B cell (primary cell): ENCODE results near the gene NEK11. TPM values are rescaled to one million over a fixed set of nuclear protein-coding genes. Genes with fewer than 3 reads are reported as not detected.

Experiments
- ATAC-seq: fragments of 200-7000 bp; cut with Tn5 transposase; one replicate; pipeline ENCODE4 v1.10.0; 2021; ENCODE audit warnings: low read depth, mild to moderate bottlenecking, moderate number of reproducible peaks, moderate library complexity
- CTCF ChIA-PET: fragments of 350-600 bp; sonication (Branson Sonifier 250); formaldehyde crosslinking; loops from one replicate; lab custom pipeline; 2021; ENCODE audit warnings: antibody characterized with exemption, inconsistent platforms; lab: Charles Lee
- POLR2A ChIA-PET: fragments of 350-600 bp; sonication (Branson Sonifier 250); formaldehyde crosslinking; loops from one replicate; lab custom pipeline; 2021; ENCODE audit warnings: antibody characterized with exemption; lab: Charles Lee
- DNase-seq: peaks from one replicate; pipeline ENCODE4 v3.0.0; 2013
- H2AFZ ChIP-seq: 2 replicates; pipeline ENCODE4 v1.6.1; 2012; ENCODE audit warnings: mild to moderate bottlenecking, low read depth, low read length; ENCODE audit not compliant: insufficient read depth, poor library complexity, severe bottlenecking
- H3K27ac ChIP-seq, 2 donors: 1 replicate in 1 of 2; 2 replicates in 1 of 2; pipeline ENCODE4 v1.5.1; 2012 to 2013; ENCODE audit warnings: low read length in 2 of 2, mild to moderate bottlenecking in 2 of 2, moderate library complexity in 1 of 2
- H3K27me3 ChIP-seq, 4 experiments: fragments of 200-600 bp in 1 of 4; sonication (generic) in 1 of 4; replicated peaks in 1 of 4; 1 replicate in 2 of 4; 2 replicates in 2 of 4; pipeline versions ENCODE4 v1.6.1 to v1.7.0; 2013 to 2016; ENCODE audit warnings: low read length in 3 of 4, mild to moderate bottlenecking in 2 of 4, mixed read lengths in 1 of 4, moderate library complexity in 1 of 4; ENCODE audit not compliant: insufficient read depth in 4 of 4, control insufficient read depth in 3 of 4; ENCODE audit errors: control extremely low read depth in 1 of 4
- H3K36me3 ChIP-seq, 2 experiments: replicated peaks in 1 of 2; 1 replicate in 1 of 2; 2 replicates in 1 of 2; pipeline versions ENCODE4 v1.6.1 to v1.7.1; 2013; ENCODE audit warnings: low read length in 1 of 2; ENCODE audit not compliant: insufficient read depth in 2 of 2, control insufficient read depth in 1 of 2; ENCODE audit errors: control extremely low read depth in 1 of 2, extremely low read depth in 1 of 2
- H3K4me1 ChIP-seq, 2 donors: fragments of 200-600 bp in 1 of 2; sonication (generic) in 1 of 2; 1 replicate in 1 of 2; 2 replicates in 1 of 2; pipeline versions ENCODE4 v1.5.1 to v1.6.1; 2013 to 2017; ENCODE audit warnings: low read length in 2 of 2; ENCODE audit not compliant: control insufficient read depth in 2 of 2, insufficient read depth in 2 of 2
- H3K4me2 ChIP-seq: replicated peaks from 2 replicates; pipeline ENCODE3; 2012; ENCODE audit warnings: mild to moderate bottlenecking, low read depth, low read length; ENCODE audit not compliant: poor library complexity, severe bottlenecking
- H3K4me3 ChIP-seq, 5 experiments: fragments of 200-600 bp in 1 of 5; sonication (generic) in 1 of 5; 1 replicate in 3 of 5; 2 replicates in 2 of 5; pipeline versions ENCODE4 v1.5.1 to v1.7.0; 2011 to 2016; ENCODE audit warnings: low read length in 4 of 5, mild to moderate bottlenecking in 4 of 5, low read depth in 2 of 5, control low read depth in 1 of 5, moderate library complexity in 1 of 5; ENCODE audit not compliant: insufficient read depth in 1 of 5; ENCODE audit errors: control extremely low read depth in 1 of 5, extremely low read depth in 1 of 5
- H3K79me2 ChIP-seq: fragments of 200-600 bp; sonication (generic); one replicate; pipeline ENCODE4 v1.6.0; 2016; ENCODE audit warnings: low read length; ENCODE audit not compliant: control insufficient read depth, insufficient read depth
- H3K9ac ChIP-seq: fragments of 200-600 bp; sonication (generic); 2 replicates; pipeline ENCODE4 v1.6.1; 2017; ENCODE audit warnings: mild to moderate bottlenecking, low read length, moderate library complexity
- H3K9me3 ChIP-seq, 3 donors: one replicate each; pipeline versions ENCODE4 v1.6.1 to v1.7.1; 2013; ENCODE audit warnings: low read length in 2 of 3; ENCODE audit not compliant: control insufficient read depth in 2 of 3, insufficient read depth in 1 of 3; ENCODE audit errors: control extremely low read depth in 1 of 3
- H4K20me1 ChIP-seq: 2 replicates; pipeline ENCODE4 v1.6.0; 2012; ENCODE audit warnings: mild to moderate bottlenecking, low read length; ENCODE audit not compliant: insufficient read depth, control insufficient read depth, poor library complexity, severe bottlenecking
- H3K27ac Mint-ChIP-seq: one replicate; pipeline ENCODE4 v1.8.0; 2021; ENCODE audit warnings: mixed read lengths
- H3K27me3 Mint-ChIP-seq: one replicate; pipeline ENCODE4 v1.8.0; 2021; ENCODE audit warnings: mixed read lengths
- H3K4me1 Mint-ChIP-seq: one replicate; pipeline ENCODE4 v1.8.0; 2021; ENCODE audit warnings: mixed read lengths
- H3K4me3 Mint-ChIP-seq: one replicate; pipeline ENCODE4 v1.8.0; 2021; ENCODE audit warnings: mixed read lengths
- H3K9me3 Mint-ChIP-seq: one replicate; pipeline ENCODE4 v1.8.0; 2022; ENCODE audit warnings: mixed read lengths; ENCODE audit not compliant: insufficient read depth
- CTCF ChIP-seq: fragments of 200-600 bp; IDR thresholded peaks from one replicate; pipeline ENCODE4 v1.8.0; 2022; ENCODE audit warnings: antibody characterized with exemption, mild to moderate bottlenecking
- EZH2 ChIP-seq: IDR thresholded peaks from 2 replicates; pipeline ENCODE4 v1.6.1; 2012; ENCODE audit warnings: borderline replicate concordance, low read depth, mild to moderate bottlenecking, moderate library complexity, low read length; ENCODE audit not compliant: insufficient read depth, poor library complexity, severe bottlenecking
- WGBS: methylation state at CpG from one replicate; pipeline ENCODE4 v1.1.5; 2013; ENCODE audit warnings: missing lambda C conversion rate; ENCODE audit not compliant: insufficient coverage; 5-methylcytosine and 5-hydroxymethylcytosine counted together
- intact Hi-C: fragments of 100-400 bp; cut with micrococcal nuclease; formaldehyde crosslinking; loops from one replicate; pipeline ENCODE4 v1.10.0; 2022
- polyA plus RNA-seq: library from polyadenylated mRNA; depleted of rRNA; stranded (reverse); fragments of >200 nt; gene quantifications from 2 replicates; pipeline ENCODE4 v1.2.3, GENCODE V29; 2012
- total RNA-seq, 2 donors: library from RNA; stranded (reverse); fragments of 120-200 nt in 1 of 2; gene quantifications; 1 replicate in 1 of 2; 2 replicates in 1 of 2; pipeline versions ENCODE4 v1.2.3 to v1.2.4, GENCODE V29; 2013 to 2022

Gene NEK11
- total and polyA plus RNA-seq, 2 donors (not counting 1 experiment from before 2014, with no cell fraction given) = 1.00 to 7.7 TPM

- Mint-ChIP-seq H3K9me3 (peaks cover 5% of the 10 kb centered on the region), H3K4me3 (no peak overlapping the region), H3K4me1 (no peaks in the 10 kb centered on the region), H3K27me3 (no peaks in the 10 kb centered on the region), H3K27ac (no peak overlapping the region)
- no peaks in the 10 kb centered on the region for H4K20me1 ChIP-seq
- no peak for DNase-seq
- no peaks in the 10 kb centered on the region for H3K79me2 ChIP-seq
- no peaks in the 10 kb centered on the region for H3K36me3 ChIP-seq
- H3K27me3 ChIP-seq = no peaks in the 10 kb centered on the region
- H3K27ac ChIP-seq = no peak overlapping the region
- no peak for ATAC-seq
- WGBS = no CpG with 5 or more reads among the region's 1 CpG
- ChIA-PET POLR2A (no interaction called here), CTCF (no interaction called here)
- no peak overlapping the region for H3K4me3 ChIP-seq
- H3K9ac ChIP-seq = no peak overlapping the region
- H2AFZ ChIP-seq = no peak overlapping the region
- no peak overlapping the region for H3K4me2 ChIP-seq
- TF ChIP-seq CTCF (no peak), EZH2 (no peak)
- intact Hi-C loops = no loop called here
- no peaks in the 10 kb centered on the region for H3K4me1 ChIP-seq
- no peaks in the 10 kb centered on the region for H3K9me3 ChIP-seq
Measured at GRCh38 chr3:131193641-131194238, 167.1 kb downstream of the NEK11 start.

- no peak overlapping the region for H3K27ac Mint-ChIP-seq
- POLR2A ChIA-PET = no interaction called here
- TF ChIP-seq EZH2 (no peak), CTCF (no peak)
- DNase-seq (no peak), ATAC-seq (no peak)
- Histone ChIP-seq H3K4me1 (no peaks in the 10 kb centered on the region), H3K27ac (no peak overlapping the region), H3K36me3 (no peaks in the 10 kb centered on the region), H3K27me3 (no peaks in the 10 kb centered on the region), H3K79me2 (no peaks in the 10 kb centered on the region), H3K4me3 (no peak overlapping the region), H3K4me2 (no peak overlapping the region), H3K9ac (no peak overlapping the region), H3K9me3 (no peaks in the 10 kb centered on the region), H4K20me1 (no peaks in the 10 kb centered on the region), H2AFZ (no peak overlapping the region)
- WGBS = no CpG with 5 or more reads among the region's 4 CpGs
- H3K27me3 Mint-ChIP-seq = no peaks in the 10 kb centered on the region
- CTCF ChIA-PET = no interaction called here
- intact Hi-C loops = no loop called here
- no peak overlapping the region for H3K4me3 Mint-ChIP-seq
- peaks cover 5% of the 10 kb centered on the region for H3K9me3 Mint-ChIP-seq
- no peaks in the 10 kb centered on the region for H3K4me1 Mint-ChIP-seq
Measured at GRCh38 chr3:131194816-131195215, 168.1 kb downstream of the NEK11 start.
